Fibroblast of pulmonary artery (primary cell): ENCODE measurements around the gene FAM83D.

Experiments used
- DNase-seq: peaks from one replicate; pipeline ENCODE4 v3.0.0-alpha.2; 2010; ENCODE audit warnings: low read depth
- H3K4me3 ChIP-seq: replicated peaks from 2 replicates; pipeline ENCODE4 v1.5.1; 2011; ENCODE audit warnings: low read depth, mild to moderate bottlenecking, control low read depth, low read length, moderate library complexity
- TF ChIP-seq, protein P1 (sequence below): IDR thresholded peaks from 2 replicates; pipeline ENCODE4 v1.5.1; 2011; ENCODE audit warnings: mild to moderate bottlenecking, control low read depth, low read length, inconsistent platforms; ENCODE audit errors: missing control alignments

Gene FAM83D

DNA sequence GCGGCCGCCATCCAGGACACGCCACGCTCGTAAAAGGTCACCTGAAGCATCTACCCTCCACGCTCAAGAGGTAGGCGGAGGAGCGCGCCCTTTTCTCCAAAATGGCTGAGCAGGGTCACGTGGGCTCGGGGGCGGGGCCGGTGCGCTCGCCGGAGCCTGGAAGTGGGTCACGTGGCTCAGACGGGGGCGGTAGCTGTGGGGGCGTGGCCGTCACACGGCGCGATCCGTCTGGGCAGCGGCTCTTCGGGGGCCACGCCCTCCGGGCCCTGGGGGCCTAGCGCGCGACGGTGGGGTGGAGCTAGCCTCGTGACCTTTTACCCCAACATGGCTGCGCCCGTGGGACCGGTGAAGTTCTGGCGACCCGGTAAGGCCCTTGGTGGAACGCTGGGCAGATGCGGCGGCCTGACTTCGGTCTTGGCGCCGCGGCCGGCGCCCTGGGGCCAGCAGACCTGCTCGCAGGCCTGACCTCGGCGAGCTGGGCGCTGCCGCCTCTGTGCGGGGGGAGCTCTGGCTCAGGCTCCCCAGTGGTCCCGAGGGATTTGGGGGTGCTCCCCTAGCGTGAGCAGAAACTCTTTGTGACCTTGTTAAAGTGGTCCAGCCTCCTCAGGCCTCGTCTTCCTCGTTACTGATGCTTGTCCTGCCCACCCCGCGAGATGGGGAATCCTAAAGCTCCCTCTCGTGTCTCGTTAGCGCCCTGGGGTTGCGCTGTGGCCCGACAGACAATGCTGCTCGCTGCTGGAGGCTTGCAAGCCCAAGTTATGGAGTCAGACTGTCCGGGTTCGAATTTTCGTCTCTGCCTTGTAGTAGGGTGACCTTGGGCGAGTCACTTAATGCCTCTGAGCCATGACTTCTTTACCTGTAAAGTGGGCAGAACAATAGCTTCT lies 36.1 kb downstream of the FAM83D start, which contains the start of gene DHX35:
TSS of gene DHX35 (plus strand) at position 301 of the 884 bp plus-strand sequence. CDS start at position 325, 24 bp downstream.
- H3K4me3 ChIP-seq: peak within 1 kb of the TSS; percentile 96
- TF ChIP-seq, protein P1, sequence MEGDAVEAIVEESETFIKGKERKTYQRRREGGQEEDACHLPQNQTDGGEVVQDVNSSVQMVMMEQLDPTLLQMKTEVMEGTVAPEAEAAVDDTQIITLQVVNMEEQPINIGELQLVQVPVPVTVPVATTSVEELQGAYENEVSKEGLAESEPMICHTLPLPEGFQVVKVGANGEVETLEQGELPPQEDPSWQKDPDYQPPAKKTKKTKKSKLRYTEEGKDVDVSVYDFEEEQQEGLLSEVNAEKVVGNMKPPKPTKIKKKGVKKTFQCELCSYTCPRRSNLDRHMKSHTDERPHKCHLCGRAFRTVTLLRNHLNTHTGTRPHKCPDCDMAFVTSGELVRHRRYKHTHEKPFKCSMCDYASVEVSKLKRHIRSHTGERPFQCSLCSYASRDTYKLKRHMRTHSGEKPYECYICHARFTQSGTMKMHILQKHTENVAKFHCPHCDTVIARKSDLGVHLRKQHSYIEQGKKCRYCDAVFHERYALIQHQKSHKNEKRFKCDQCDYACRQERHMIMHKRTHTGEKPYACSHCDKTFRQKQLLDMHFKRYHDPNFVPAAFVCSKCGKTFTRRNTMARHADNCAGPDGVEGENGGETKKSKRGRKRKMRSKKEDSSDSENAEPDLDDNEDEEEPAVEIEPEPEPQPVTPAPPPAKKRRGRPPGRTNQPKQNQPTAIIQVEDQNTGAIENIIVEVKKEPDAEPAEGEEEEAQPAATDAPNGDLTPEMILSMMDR: peak; percentile 51
- peak; percentile 97 for DNase-seq

DNA sequence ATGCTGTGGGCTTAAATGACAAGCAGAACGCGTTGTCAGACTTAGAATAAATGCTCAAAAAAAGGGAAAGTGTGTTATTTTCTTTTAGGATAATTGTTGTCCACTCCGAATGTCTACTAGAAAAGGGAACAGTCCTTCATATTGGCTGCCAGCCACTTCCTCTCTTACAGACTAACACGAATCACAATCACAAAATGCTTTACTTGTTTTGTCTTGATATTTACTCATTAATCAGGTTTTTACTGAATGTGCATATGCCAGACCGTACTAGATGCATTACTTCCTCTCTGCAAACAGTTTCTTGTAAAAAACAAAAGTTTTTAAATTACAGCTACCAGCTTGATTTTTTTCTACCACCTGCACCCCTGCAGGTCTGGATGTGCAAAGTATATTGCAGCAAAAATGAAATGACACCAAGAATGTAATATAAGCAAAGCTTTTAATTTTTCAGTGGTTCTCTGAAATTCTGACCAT lies 36.7 kb downstream of the FAM83D start:
- TF ChIP-seq, protein P1: no peak
- DNase-seq: no peak
- H3K4me3 ChIP-seq: peak overlapping the region; percentile 96

DNA sequence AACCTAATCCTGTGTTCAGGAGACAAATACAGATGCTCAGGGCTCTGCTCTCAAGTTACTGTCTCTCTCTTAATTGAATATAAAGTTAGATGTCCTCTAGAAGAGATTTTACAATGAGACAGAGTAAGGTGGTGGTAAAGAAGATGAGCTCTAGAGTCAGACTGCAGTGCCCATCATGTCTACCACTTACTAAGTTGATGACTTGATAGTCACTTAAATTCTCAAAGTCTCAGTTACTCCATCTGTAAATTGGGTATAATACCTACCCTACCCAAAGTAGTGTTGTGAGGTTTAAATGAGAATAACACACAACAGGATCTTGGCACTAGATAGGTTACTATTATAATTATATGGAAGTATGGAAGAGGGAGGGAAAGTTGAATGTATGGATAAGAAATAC lies 37.5 kb downstream of the FAM83D start:
- TF ChIP-seq, protein P1: no peak
- no peak for DNase-seq

DNA sequence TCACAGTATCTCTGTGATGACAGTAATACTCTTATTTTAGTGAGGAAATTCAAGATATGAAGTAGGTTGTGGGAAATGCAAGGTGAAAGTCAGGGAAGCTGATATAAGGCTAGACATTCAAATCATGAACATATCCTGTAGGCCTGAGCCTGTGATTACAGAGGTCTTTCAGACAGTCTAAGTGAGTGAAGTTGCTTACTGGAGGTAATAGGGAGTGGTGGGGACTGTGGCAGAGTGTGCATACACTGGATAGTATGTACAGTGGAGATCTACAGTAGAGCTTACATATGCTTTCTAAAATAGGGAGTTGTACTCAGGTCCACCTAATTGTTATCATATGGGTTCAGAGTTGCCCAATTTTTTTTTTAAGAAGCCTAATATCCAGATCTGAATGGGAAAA lies 39.0 kb downstream of the FAM83D start:
- DNase-seq: no peak
- TF ChIP-seq, protein P1: no peak
- H3K4me3 ChIP-seq: no peak overlapping the region

More for the DNA sequence above, 37.5 kb downstream of the FAM83D start:
- H3K4me3 ChIP-seq: no peak overlapping the region

DNA sequence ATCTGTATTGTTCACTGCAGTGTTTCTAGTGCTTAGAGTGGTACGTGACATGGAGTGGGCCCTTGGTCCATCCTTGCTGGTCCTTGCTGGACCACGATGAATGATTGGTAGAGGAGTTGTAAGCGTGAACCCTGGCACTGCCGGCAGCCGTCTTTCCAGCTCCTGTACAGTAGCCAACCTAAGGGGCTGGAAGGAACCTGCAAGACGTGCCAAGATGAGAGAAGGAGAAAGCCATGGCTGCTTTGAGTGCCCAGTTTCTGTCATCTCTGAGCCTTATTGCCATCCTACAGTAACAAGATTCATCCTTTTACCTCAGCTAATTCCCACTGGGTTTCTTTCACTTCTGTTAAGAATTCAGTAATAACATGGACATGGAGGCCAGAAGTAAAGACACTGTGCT lies 41.9 kb downstream of the FAM83D start:
- DNase-seq: no peak
- no peak overlapping the region for H3K4me3 ChIP-seq
- TF ChIP-seq, protein P1: no peak

DNA sequence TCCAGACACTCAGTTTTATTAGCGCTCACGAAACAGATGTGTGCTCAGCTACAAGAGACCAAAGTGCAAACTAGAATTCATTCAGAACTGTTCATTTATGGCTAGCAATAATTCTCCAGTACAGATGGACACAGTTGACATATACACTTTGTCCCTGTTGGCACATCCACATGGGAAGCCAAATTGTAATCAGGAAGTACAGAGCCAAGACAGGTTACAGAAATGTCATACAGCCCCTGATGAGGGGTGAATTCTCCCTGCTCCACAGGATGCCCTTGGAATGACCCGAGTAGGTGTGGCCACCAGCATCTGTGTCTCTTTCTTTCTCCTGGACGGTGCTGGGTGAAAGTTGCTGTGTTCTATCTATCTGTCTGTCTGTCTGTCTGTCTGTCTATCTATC lies 43.5 kb downstream of the FAM83D start:
- no peak for DNase-seq
- H3K4me3 ChIP-seq: no peak overlapping the region
- TF ChIP-seq, protein P1: no peak

DNA sequence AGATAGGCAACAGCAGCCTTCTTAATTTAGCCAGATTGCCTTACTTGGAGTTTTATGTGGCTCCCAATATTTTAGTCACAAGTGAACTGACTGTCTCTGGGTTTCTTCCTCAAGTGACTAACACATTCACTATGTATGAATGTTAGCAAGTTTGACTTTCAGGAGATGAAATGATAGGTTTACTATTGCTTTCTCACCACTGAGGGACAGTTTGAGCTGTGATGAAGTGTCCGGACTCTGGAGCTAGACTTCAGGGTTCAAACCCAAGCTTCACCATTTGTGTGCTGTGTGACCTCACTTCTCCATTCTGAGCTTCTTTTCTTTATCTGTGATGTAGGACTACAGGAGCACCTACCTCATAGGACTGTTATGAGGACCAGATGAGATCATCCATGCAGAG lies 44.1 kb downstream of the FAM83D start:
- H3K4me3 ChIP-seq: no peak overlapping the region
- TF ChIP-seq, protein P1: no peak
- peak; percentile 39 for DNase-seq
